ENCODE results near the gene SRSF4.

GRCh38 chr1:29181413-29182225 lies at the start of gene SRSF4:
- TF ChIP-seq POLR2A (IDR thresholded peaks at IDR 0.05) = peak; percentile 94
- TF ChIP-seq EP300 (IDR thresholded peaks at IDR 0.05) = no peak
- TF ChIP-seq CTCF (IDR thresholded peaks at IDR 0.05) = peak in 3 of 4 experiments; percentile 66 to 80 (median 79)
- peak; percentile 90 for TF ChIP-seq POLR2AphosphoS5 (IDR thresholded peaks at IDR 0.05)

Data from gastroesophageal sphincter (tissue), 3 donors.